Peyer's patch (tissue), 4 donors: Measurements from ENCODE around the gene TMEM101.

Experiments used
- POLR2A ChIP-seq, 2 donors: fragments of 450-650 bp; IDR thresholded peaks; one replicate each; pipeline ENCODE4 v1.5.1; 2017; ENCODE audit warnings: antibody characterized with exemption in 2 of 2, mild to moderate bottlenecking in 2 of 2, moderate library complexity in 2 of 2
- TF ChIP-seq, protein P1 (sequence below), 6 experiments: fragments of 450-650 bp in 4 of 6; fragments of 200-600 bp in 2 of 6; sonication (generic) in 1 of 6; IDR thresholded peaks; one replicate each; pipeline ENCODE4 v1.5.1; 2017 to 2019; ENCODE audit warnings: antibody characterized with exemption in 6 of 6, mild to moderate bottlenecking in 3 of 6, moderate library complexity in 1 of 6

DNA sequence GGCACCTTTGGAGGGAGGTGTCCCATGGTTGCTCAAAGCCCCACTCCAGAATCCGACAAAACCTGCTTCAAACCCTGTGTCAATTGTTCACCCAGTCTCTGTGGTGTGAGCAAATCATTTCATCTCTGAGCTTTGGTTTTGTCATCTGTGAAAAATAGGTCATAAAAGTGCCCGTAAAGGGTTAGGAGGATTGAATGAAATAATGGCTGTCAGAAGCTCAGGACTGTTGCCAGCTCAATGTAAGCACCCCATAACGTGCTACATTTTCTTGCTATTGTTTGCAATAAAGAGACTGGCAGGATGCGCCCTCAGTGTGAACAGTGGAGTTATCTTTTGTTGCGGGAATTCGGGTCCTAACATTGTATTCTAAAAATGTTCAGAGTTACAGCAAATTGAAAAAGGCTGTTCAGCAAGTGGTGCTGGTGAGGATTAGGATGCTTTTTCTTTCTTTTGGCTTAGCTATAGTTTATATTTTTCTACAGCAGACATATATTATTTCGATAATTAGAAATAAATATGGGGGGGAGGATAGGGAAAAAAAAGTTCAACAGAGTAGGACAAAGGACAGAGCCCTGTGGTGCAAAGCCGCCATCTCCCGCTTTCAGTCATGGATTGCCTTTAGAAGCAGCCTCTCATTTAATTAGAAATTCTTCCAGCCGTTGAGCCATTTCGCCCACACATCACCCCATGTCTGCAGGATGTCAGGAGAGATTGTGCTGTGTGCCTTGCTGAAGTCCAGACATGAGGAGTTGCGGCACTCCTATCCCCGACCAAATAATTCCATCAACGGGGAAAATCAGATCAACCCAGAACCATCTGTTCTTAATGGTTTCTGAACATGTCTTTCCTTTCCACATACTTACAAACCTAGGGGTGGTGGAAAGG lies 40.1 kb downstream of the TMEM101 start:
- TF ChIP-seq, protein P1, sequence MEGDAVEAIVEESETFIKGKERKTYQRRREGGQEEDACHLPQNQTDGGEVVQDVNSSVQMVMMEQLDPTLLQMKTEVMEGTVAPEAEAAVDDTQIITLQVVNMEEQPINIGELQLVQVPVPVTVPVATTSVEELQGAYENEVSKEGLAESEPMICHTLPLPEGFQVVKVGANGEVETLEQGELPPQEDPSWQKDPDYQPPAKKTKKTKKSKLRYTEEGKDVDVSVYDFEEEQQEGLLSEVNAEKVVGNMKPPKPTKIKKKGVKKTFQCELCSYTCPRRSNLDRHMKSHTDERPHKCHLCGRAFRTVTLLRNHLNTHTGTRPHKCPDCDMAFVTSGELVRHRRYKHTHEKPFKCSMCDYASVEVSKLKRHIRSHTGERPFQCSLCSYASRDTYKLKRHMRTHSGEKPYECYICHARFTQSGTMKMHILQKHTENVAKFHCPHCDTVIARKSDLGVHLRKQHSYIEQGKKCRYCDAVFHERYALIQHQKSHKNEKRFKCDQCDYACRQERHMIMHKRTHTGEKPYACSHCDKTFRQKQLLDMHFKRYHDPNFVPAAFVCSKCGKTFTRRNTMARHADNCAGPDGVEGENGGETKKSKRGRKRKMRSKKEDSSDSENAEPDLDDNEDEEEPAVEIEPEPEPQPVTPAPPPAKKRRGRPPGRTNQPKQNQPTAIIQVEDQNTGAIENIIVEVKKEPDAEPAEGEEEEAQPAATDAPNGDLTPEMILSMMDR (IDR thresholded peaks at IDR 0.05) = no peak
- no peak for TF ChIP-seq POLR2A (IDR thresholded peaks at IDR 0.05)
